ENCODE results near the gene HOXD8.

HOXD8 gene

GRCh38 chr2:176124947-176125771 is 4.3 kb upstream of the HOXD8 start:
- H3K4me2 ChIP-seq (ENCODE audit: low read depth, low read length, poor library complexity, severe bottlenecking) = no peak overlapping the region
- H2AFZ ChIP-seq (ENCODE audit: low read depth, low read length, severe bottlenecking) = no peak overlapping the region
- no peak overlapping the region for H3K9ac ChIP-seq (ENCODE audit: low read length)
- H3K36me3 ChIP-seq (ENCODE audit: low read length) = no peaks in the 10 kb centered on the region
- H3K79me2 ChIP-seq (ENCODE audit: insufficient read depth, low read length) = no peaks in the 10 kb centered on the region
- H3K9me2 ChIP-seq (replicated peaks; ENCODE audit: insufficient read depth, low read length) = no peaks in the 10 kb centered on the region
- no peaks in the 10 kb centered on the region for H3F3A ChIP-seq (ENCODE audit: insufficient read depth)
- no peak for TF ChIP-seq CTCF (IDR thresholded peaks at IDR 0.05; ENCODE audit: insufficient read depth, low read length, poor library complexity, severe bottlenecking)
- TF ChIP-seq EZH2phosphoT487 (conservative IDR thresholded peaks at IDR 0.05; ENCODE audit: low read length) = no peak
- H4K20me1 ChIP-seq (ENCODE audit: low read depth, low read length) = no peaks in the 10 kb centered on the region
- no peaks in the 10 kb centered on the region for H3K9me3 ChIP-seq (ENCODE audit: insufficient read depth, low read length)
- H3K4me3 ChIP-seq (ENCODE audit: insufficient read depth, low read length, poor library complexity, severe bottlenecking) = no peak overlapping the region
- no peaks in the 10 kb centered on the region for H3K27me3 ChIP-seq (ENCODE audit: low read length)
- no peak overlapping the region for H3K27ac ChIP-seq (ENCODE audit: low read depth, low read length)

DNA sequence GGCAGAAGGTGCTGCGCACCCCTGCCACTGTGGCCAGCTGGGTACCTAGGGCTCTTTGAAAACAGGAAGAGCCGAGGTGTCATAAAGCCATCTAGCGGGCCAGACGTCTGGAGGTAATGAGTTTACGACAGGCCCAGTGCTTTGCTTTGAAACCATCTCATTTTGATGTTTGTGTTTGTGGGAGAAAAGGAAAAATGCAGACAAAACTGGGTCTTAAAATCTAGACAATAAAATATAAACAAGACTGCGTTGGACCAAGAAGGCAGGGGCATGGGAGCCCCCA is 3.8 kb upstream of the HOXD8 start:
- TF ChIP-seq CTCF (IDR thresholded peaks at IDR 0.05; ENCODE audit: insufficient read depth, low read length, poor library complexity, severe bottlenecking) = no peak
- no peak for TF ChIP-seq EZH2phosphoT487 (conservative IDR thresholded peaks at IDR 0.05; ENCODE audit: low read length)
- Histone ChIP-seq H3K79me2 (ENCODE audit: insufficient read depth, low read length) (no peaks in the 10 kb centered on the region), H3K36me3 (ENCODE audit: low read length) (no peaks in the 10 kb centered on the region), H2AFZ (ENCODE audit: low read depth, low read length, severe bottlenecking) (no peak overlapping the region), H3F3A (ENCODE audit: insufficient read depth) (no peaks in the 10 kb centered on the region), H3K4me3 (ENCODE audit: insufficient read depth, low read length, poor library complexity, severe bottlenecking) (no peak overlapping the region), H3K9me3 (ENCODE audit: insufficient read depth, low read length) (no peaks in the 10 kb centered on the region), H3K27ac (ENCODE audit: low read depth, low read length) (no peak overlapping the region), H3K27me3 (ENCODE audit: low read length) (no peaks in the 10 kb centered on the region), H3K9ac (ENCODE audit: low read length) (no peak overlapping the region), H3K9me2 (replicated peaks; ENCODE audit: insufficient read depth, low read length) (no peaks in the 10 kb centered on the region), H4K20me1 (ENCODE audit: low read depth, low read length) (no peaks in the 10 kb centered on the region), H3K4me2 (ENCODE audit: low read depth, low read length, poor library complexity, severe bottlenecking) (no peak overlapping the region)

DNA sequence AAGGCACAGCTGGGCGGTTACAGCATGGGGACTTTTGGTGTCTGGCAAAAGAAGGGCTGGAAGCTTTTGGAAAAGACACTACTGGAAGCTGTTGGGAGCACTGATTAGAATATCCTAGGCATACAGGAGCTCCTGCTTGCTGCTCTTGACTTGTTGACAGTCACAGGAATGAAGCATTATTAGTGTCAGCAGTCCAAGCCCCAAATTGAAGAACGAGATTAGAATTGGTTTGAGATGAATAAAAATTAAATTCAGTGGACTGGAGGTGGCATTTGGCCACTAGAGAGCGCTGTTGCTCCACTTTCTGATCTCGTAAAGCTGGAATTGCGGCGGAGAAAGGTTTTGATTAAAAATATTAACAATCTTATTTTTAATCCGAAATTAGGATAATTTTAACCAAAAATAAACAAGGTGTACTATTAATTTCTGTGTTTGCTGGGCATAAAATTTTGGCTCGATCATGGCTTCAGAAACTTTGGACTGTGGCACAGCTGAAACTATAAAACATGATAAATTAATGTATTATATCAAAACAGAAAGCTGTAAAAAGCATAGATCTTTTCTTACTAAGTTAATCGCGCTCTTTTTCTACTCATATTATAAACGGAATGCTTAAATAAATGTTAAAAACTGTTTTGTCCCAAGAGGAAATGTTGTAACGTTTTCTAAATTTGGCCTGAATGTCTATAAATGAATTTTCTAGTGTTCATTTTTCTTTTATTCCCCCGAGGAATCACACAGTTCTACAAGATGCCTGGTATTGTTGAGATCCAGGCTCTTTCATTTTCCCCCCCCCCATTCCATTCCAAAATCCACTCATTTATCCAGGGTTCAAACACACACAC is 2.4 kb upstream of the HOXD8 start:
- no peak overlapping the region for H3K27ac ChIP-seq (ENCODE audit: low read depth, low read length)
- no peak overlapping the region for H3K9ac ChIP-seq (ENCODE audit: low read length)
- H3K9me2 ChIP-seq (replicated peaks; ENCODE audit: insufficient read depth, low read length) = no peaks in the 10 kb centered on the region
- H3K4me2 ChIP-seq (ENCODE audit: low read depth, low read length, poor library complexity, severe bottlenecking) = no peak overlapping the region
- H2AFZ ChIP-seq (ENCODE audit: low read depth, low read length, severe bottlenecking) = no peak overlapping the region
- no peaks in the 10 kb centered on the region for H3K36me3 ChIP-seq (ENCODE audit: low read length)
- no peaks in the 10 kb centered on the region for H4K20me1 ChIP-seq (ENCODE audit: low read depth, low read length)
- no peaks in the 10 kb centered on the region for H3F3A ChIP-seq (ENCODE audit: insufficient read depth)
- H3K79me2 ChIP-seq (ENCODE audit: insufficient read depth, low read length) = no peaks in the 10 kb centered on the region
- no peak for TF ChIP-seq EZH2phosphoT487 (conservative IDR thresholded peaks at IDR 0.05; ENCODE audit: low read length)
- peak; percentile 20 for TF ChIP-seq CTCF (IDR thresholded peaks at IDR 0.05; ENCODE audit: insufficient read depth, low read length, poor library complexity, severe bottlenecking)
- no peaks in the 10 kb centered on the region for H3K27me3 ChIP-seq (ENCODE audit: low read length)
- H3K9me3 ChIP-seq (ENCODE audit: insufficient read depth, low read length) = no peaks in the 10 kb centered on the region
- H3K4me3 ChIP-seq (ENCODE audit: insufficient read depth, low read length, poor library complexity, severe bottlenecking) = no peak overlapping the region
